Neural progenitor cell (in vitro differentiated cells): ENCODE results near the gene KCNJ16. TPM values are rescaled to one million over a fixed set of nuclear protein-coding genes. Genes with fewer than 3 reads are reported as not detected.

ENCODE experiments used
- DNase-seq: peaks from one replicate; pipeline ENCODE4 v3.0.0-alpha.2; 2016; ENCODE audit warnings: low spot score
- H2AFZ ChIP-seq: fragments of 200-600 bp; sonication (generic); replicated peaks from 2 replicates; pipeline ENCODE4 v1.6.1; 2016; ENCODE audit warnings: antibody characterized with exemption
- H3F3A ChIP-seq: fragments of 200-600 bp; sonication (generic); 2 replicates; pipeline ENCODE4 v1.6.1; 2016; ENCODE audit warnings: antibody characterized with exemption, low read depth
- H3K27ac ChIP-seq: fragments of 200-600 bp; sonication (generic); 2 replicates; pipeline ENCODE4 v1.5.1; 2016; ENCODE audit warnings: mild to moderate bottlenecking
- H3K27me3 ChIP-seq: fragments of 200-600 bp; sonication (generic); 2 replicates; pipeline ENCODE4 v1.6.1; 2016; ENCODE audit warnings: mild to moderate bottlenecking, moderate library complexity
- H3K36me3 ChIP-seq: fragments of 200-600 bp; sonication (generic); 2 replicates; pipeline ENCODE4 v1.5.1; 2016
- H3K4me1 ChIP-seq: fragments of 200-600 bp; sonication (generic); 2 replicates; pipeline ENCODE4 v1.6.1; 2016; ENCODE audit warnings: mixed run types
- H3K4me2 ChIP-seq: fragments of 200-600 bp; sonication (generic); 2 replicates; pipeline ENCODE4 v1.6.1; 2016
- H3K4me3 ChIP-seq: fragments of 200-600 bp; sonication (generic); 2 replicates; pipeline ENCODE4 v1.5.1; 2016
- H3K79me2 ChIP-seq: fragments of 200-600 bp; sonication (generic); 2 replicates; pipeline ENCODE4 v1.6.1; 2016; ENCODE audit warnings: low read depth
- H3K9ac ChIP-seq: fragments of 200-600 bp; sonication (generic); 2 replicates; pipeline ENCODE4 v1.6.1; 2016
- H3K9me3 ChIP-seq: fragments of 200-600 bp; sonication (generic); 2 replicates; pipeline ENCODE4 v1.5.1; 2016; ENCODE audit warnings: low read depth
- H4K20me1 ChIP-seq: fragments of 200-600 bp; sonication (generic); 2 replicates; pipeline ENCODE4 v1.6.1; 2016; ENCODE audit warnings: low read depth
- H3K27ac Mint-ChIP-seq: 3 replicates; pipeline ENCODE4 v1.8.0; 2021; ENCODE audit warnings: mixed read lengths
- H3K27me3 Mint-ChIP-seq: 2 replicates; pipeline ENCODE4 v1.8.0; 2022; ENCODE audit warnings: low read depth, mild to moderate bottlenecking, inconsistent platforms, moderate library complexity, mixed read lengths; ENCODE audit not compliant: insufficient read depth
- H3K36me3 Mint-ChIP-seq: 3 replicates; pipeline ENCODE4 v1.8.0; 2021; ENCODE audit warnings: mixed read lengths
- H3K4me1 Mint-ChIP-seq: 3 replicates; pipeline ENCODE4 v1.8.0; 2021; ENCODE audit warnings: mixed read lengths
- H3K4me3 Mint-ChIP-seq: 3 replicates; pipeline ENCODE4 v1.8.0; 2021; ENCODE audit warnings: mild to moderate bottlenecking, moderate library complexity, mixed read lengths
- H3K9me3 Mint-ChIP-seq: 3 replicates; pipeline ENCODE4 v1.8.0; 2020; ENCODE audit warnings: mixed read lengths
- EZH2 ChIP-seq: fragments of 200-600 bp; sonication (generic); IDR thresholded peaks from 2 replicates; pipeline ENCODE4 v1.6.1; 2017; ENCODE audit warnings: antibody characterized with exemption, mild to moderate bottlenecking, moderate library complexity
- EZH2phosphoT487 ChIP-seq: fragments of 200-600 bp; sonication (generic); IDR thresholded peaks from 2 replicates; pipeline ENCODE4 v1.6.1; 2017; ENCODE audit warnings: antibody characterized with exemption
- total RNA-seq: library from RNA; depleted of rRNA; stranded (reverse); fragments of >200 nt; gene quantifications from 2 replicates; pipeline ENCODE4 v1.2.3, GENCODE V29; 2015; ENCODE audit warnings: low replicate concordance
- TF ChIP-seq, protein P1 (sequence below): fragments of 200-600 bp; sonication (generic); IDR thresholded peaks from 2 replicates; pipeline ENCODE4 v1.5.1; 2017; ENCODE audit warnings: antibody characterized with exemption, mild to moderate bottlenecking

The KCNJ16 gene
- total RNA-seq, 1 donor from 2014 or later = not detected

DNA sequence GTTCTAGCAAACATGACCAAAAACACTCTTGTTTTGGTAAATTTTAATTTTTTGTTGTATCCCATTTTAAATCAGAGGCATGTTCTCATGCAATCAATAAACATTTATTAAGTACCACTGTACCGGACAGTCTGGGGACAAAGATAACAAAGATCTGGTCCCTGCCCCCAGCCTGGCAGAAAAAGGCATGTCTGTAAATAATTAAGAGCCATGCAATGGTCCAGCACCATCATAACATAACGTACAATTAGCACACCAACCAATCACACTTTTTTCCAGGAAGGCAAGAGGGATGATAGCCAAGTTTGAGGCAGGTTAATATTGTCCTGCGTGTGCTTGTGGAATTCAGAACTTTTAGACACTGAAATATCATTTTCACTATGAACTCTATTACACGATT, 3.5 kb downstream of the KCNJ16 start:
- Histone ChIP-seq H3F3A (no peaks in the 10 kb centered on the region), H3K4me2 (no peak overlapping the region), H3K27me3 (no peaks in the 10 kb centered on the region), H3K9ac (no peak overlapping the region), H3K27ac (no peak overlapping the region), H3K9me3 (no peaks in the 10 kb centered on the region), H3K4me1 (no peaks in the 10 kb centered on the region), H3K79me2 (no peaks in the 10 kb centered on the region), H3K36me3 (no peaks in the 10 kb centered on the region), H4K20me1 (no peaks in the 10 kb centered on the region), H2AFZ (no peak overlapping the region), H3K4me3 (no peak overlapping the region)
- no peaks in the 10 kb centered on the region for H3K36me3 Mint-ChIP-seq
- TF ChIP-seq EZH2phosphoT487 (no peak), EZH2 (no peak)
- TF ChIP-seq, protein P1, sequence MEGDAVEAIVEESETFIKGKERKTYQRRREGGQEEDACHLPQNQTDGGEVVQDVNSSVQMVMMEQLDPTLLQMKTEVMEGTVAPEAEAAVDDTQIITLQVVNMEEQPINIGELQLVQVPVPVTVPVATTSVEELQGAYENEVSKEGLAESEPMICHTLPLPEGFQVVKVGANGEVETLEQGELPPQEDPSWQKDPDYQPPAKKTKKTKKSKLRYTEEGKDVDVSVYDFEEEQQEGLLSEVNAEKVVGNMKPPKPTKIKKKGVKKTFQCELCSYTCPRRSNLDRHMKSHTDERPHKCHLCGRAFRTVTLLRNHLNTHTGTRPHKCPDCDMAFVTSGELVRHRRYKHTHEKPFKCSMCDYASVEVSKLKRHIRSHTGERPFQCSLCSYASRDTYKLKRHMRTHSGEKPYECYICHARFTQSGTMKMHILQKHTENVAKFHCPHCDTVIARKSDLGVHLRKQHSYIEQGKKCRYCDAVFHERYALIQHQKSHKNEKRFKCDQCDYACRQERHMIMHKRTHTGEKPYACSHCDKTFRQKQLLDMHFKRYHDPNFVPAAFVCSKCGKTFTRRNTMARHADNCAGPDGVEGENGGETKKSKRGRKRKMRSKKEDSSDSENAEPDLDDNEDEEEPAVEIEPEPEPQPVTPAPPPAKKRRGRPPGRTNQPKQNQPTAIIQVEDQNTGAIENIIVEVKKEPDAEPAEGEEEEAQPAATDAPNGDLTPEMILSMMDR = no peak
- H3K27me3 Mint-ChIP-seq = no peaks in the 10 kb centered on the region
- H3K4me1 Mint-ChIP-seq = peaks cover 3% of the 10 kb centered on the region
- no peak overlapping the region for H3K4me3 Mint-ChIP-seq
- DNase-seq = no peak
- H3K9me3 Mint-ChIP-seq = no peaks in the 10 kb centered on the region
- no peak overlapping the region for H3K27ac Mint-ChIP-seq

DNA sequence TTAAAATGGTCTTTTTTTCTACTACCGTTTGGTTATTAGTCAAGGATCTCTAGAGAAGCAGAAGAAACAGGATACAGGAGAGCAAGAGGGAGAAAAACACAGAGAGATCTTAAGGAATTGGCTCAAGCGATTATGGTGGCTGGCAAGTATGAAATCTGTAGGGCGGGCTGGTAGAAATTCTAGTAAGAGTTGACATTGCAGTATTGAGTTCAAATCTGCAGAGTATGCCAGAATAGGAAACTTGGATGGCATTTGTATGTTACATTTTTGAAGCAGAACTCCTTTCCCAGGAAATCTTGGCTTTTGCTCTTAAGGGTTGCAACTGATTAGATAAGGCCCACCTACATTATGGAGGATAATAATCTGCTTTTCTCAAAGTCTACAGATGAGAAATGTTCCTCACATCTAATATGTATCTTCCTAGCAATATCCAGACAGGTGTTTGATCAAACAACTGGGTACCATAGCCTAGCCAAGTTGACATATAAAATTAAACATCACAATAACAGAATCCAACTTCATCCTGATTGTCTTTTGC, 4.0 kb downstream of the KCNJ16 start:
- Histone ChIP-seq H3K4me2 (no peak overlapping the region), H3K4me3 (no peak overlapping the region), H3K27ac (no peak overlapping the region), H3K9ac (no peak overlapping the region), H3K36me3 (no peaks in the 10 kb centered on the region), H3K79me2 (no peaks in the 10 kb centered on the region), H3K27me3 (no peaks in the 10 kb centered on the region), H2AFZ (no peak overlapping the region), H3K4me1 (no peaks in the 10 kb centered on the region), H3K9me3 (no peaks in the 10 kb centered on the region), H4K20me1 (no peaks in the 10 kb centered on the region), H3F3A (no peaks in the 10 kb centered on the region)
- Mint-ChIP-seq H3K4me1 (peaks cover 3% of the 10 kb centered on the region), H3K27me3 (no peaks in the 10 kb centered on the region), H3K9me3 (no peaks in the 10 kb centered on the region), H3K36me3 (no peaks in the 10 kb centered on the region), H3K27ac (no peak overlapping the region), H3K4me3 (no peak overlapping the region)
- DNase-seq = no peak
- TF ChIP-seq, protein P1 = no peak
- TF ChIP-seq EZH2phosphoT487 (no peak), EZH2 (no peak)

DNA sequence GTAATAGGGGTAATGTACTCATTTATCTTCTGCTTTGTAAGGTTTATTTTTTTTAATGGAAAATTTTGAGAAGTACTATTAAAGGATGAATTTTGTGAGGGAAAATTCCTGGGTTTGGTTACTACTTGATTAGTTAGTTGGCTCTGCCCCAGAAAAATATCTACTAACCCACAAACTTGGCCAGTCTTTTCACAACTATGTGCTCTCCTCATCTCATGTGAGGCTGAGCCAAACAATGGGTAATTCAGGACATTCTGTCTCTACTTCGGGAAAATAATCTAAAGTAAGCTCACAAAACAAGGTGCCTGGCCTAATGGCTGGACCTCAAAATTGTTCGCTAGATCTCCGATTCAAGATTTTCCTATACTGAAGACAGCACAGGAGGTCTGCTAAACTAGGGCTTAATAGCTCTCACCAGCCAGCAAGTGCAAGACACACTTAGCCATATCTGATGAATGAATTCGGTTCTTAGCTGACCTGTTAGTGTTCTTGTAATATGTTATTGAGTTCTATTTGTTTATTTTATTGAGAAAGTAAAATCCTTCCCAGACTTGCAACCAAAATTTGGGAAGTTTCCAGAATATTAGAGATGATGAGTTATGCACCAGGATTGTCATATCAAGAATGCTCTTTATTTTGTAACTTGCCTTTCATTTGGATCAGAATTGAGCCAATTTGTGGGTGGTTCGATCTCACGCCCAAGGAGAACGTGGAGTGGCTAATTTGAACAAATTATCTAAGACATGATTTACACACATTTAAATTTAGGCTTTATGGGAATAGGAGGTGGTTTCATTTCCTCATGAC, 5.7 kb downstream of the KCNJ16 start:
- H3K27me3 ChIP-seq = no peaks in the 10 kb centered on the region
- DNase-seq = no peak
- no peaks in the 10 kb centered on the region for H3K9me3 Mint-ChIP-seq
- H2AFZ ChIP-seq = no peak overlapping the region
- no peak for TF ChIP-seq EZH2
- no peak for TF ChIP-seq EZH2phosphoT487
- TF ChIP-seq, protein P1 = no peak
- no peaks in the 10 kb centered on the region for H3K4me1 Mint-ChIP-seq
- H3F3A ChIP-seq = no peaks in the 10 kb centered on the region
- no peak overlapping the region for H3K27ac Mint-ChIP-seq
- no peaks in the 10 kb centered on the region for H4K20me1 ChIP-seq
- no peak overlapping the region for H3K4me3 Mint-ChIP-seq
- no peaks in the 10 kb centered on the region for H3K36me3 ChIP-seq
- H3K9me3 ChIP-seq = no peaks in the 10 kb centered on the region
- H3K4me1 ChIP-seq = no peaks in the 10 kb centered on the region
- H3K4me3 ChIP-seq = no peak overlapping the region
- H3K36me3 Mint-ChIP-seq = no peaks in the 10 kb centered on the region
- H3K9ac ChIP-seq = no peak overlapping the region
- no peak overlapping the region for H3K27ac ChIP-seq
- no peaks in the 10 kb centered on the region for H3K27me3 Mint-ChIP-seq
- no peaks in the 10 kb centered on the region for H3K79me2 ChIP-seq
- H3K4me2 ChIP-seq = no peak overlapping the region
